SKM-1 treated with dmso at 0.1 percent for 144 hours (cell line): ENCODE data around the gene HIBCH.
A peak's percentile ranks its signal among the peaks of the same experiment; 100 is the strongest.

ENCODE experiments used
- DNase-seq: peaks from one replicate; lab custom pipeline; 2025; ENCODE audit not compliant: unreplicated experiment; lab: John Stamatoyannopoulos, UW

HIBCH gene

DNA sequence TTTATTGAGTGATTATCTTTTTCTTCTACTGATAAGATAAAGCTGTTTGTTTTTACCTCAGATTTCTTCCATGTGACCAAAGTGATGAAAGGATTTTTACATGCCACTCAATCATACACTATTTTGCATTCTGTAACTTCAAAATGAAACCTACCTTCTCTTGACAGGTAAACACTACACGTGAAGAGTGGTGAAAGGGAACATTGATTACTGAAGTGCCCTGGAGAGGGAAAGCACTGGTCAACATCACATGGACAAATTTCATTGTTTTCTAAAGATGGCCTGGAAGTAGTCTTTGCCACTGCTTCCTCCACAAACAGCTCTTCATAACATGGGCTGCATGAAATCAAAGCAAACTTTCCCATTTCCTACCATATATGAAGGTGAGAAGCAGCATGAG lies 120.1 kb downstream of the HIBCH start:
- no peak for DNase-seq

DNA sequence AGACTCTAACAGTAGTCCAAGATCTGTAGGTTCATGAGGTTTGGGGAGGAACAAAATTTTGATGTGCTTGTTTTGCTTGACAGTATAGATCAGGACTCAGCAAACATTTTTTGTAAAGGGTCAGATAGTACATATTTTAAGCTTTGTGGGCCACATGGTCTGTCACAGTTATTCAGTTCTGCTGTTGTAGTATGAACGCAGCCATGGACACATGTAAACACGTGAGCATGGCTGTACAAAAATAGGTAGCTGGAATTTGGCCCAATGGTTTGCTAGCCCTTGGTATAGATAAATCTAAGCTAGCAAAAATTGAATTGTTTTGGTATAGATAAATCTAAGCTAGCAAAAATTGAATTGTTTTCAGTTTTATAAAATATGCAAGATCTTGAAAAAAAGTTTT lies 120.5 kb downstream of the HIBCH start:
- DNase-seq = no peak

DNA sequence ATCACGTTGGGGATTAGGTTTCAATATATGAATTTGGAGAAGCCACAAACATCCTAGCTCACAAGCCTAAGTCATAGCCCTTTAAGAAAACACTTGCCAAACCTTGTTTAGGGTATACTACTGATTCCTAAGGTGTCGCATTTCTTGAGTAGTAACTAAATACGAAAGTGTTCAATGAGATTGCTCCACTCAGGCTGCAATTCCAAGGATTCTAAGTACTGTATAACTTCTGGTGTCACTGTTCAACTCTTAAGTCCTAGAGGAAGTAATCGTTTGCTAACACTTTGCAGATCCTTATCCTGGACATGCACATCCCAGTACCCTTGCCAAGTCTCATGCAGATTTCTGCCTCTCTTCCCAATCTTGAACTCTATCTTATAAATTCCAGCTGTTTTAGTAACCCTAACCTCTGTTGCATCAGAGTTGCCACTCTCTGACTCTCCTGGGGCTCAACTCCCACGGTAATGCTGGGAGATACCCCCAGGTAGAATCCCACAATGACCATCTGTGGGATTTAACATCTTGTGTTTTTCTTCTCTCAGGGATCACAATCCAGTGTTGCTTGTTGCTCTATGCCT lies 122.4 kb downstream of the HIBCH start:
- no peak for DNase-seq

DNA sequence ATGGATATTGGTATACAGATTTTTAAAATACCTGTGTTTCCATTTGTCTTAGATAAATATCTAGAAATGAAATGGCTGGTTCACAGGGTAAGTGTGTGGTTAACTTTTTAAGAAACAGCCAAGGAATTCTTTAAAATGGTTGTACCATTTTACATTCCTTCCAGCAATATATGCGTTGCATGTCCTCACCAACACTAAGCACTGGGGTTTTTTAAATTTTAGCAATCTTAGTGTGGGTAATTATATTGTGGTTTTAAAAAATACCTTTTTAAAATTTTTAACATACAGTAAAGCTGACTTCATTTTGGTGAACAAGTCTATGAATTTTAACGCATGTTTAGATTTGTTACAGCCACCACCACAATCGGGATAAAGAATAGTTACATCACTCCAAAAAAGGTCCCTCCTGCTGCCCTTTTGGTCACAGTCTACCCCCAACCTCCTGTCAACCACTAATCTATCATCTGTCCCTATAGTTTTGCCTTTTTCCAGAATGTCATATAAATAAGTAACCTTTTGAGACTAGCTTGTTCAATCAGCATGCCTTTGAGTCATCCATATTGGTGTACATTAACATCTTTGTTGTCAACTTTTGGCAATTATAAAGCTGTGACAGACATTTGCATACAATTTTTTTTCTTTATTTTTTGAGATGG lies 129.0 kb downstream of the HIBCH start:
- no peak for DNase-seq

DNA sequence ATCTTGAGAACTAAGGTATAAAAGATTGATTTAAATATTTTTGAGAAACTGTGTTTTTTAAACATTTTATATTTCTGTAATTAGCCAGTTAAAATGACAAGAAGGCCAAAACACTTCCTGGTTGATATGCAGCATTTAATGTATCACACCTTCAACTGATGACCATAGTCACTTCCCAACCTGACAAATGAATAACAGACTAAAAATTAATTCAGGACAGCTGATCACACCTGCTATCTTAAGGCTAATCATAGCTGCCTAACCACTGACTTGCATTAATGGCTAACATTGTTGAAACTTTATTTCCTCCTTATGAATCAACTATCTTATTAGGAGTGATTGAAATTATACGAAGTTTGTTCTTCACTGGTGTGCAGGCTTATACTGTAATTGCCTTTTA lies 131.3 kb downstream of the HIBCH start:
- DNase-seq = no peak

DNA sequence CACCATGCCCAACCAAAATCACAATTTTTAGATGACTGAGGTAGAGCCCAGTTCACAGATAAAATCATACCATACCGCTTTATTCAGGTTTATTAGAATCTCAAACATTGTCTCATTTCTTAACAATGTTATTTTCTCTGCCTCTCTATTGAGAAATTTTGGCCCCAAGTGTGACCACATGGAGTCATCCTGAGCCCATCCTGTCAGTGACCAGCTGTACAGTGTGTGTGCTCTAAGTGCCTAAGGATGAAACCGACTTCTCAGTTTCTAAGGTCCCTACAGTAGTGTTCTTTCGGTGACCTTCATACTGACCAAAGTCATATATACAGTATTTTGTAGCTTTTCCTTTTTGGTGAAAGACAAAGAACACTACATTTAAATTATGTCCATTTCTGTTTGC lies 133.4 kb downstream of the HIBCH start:
- no peak for DNase-seq

DNA sequence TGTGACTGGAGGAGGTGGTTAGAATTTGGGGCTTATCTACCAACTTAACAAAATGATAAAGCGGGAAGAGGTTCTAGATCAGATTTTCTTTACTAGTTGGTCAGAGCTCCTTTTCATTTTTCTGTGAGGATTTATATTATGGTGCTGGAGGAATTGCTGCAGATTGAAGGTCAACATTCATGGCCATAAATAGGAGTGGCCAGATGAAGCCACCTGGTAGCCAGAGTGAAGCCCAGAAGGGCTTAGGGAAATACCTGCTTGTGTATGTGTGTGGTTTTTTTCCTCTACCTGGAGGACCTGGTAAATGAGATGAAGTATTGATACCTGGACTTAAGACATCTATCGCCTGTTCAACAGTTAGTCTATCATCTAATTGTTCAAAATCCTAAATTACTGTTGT lies 134.2 kb downstream of the HIBCH start:
- DNase-seq = no peak

DNA sequence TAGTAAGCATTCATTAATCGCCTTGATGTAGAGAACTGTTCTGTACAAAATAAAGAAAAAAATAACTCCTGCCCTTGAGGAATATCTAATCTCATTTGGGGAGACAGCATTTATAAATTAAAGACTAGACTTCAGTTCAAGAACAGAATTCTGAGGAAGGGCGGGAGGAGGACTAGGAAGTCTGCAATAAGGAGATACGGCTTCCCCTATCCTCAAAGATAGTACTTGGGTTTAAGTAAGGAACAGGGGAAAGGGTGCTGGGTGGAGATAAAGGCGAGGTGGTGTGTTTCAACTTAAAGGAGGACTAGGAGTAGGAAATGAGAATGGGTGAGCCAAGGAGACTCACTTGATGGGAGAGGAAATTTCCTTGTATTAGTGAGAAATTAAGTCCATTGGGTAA lies 135.2 kb downstream of the HIBCH start:
- DNase-seq = no peak

DNA sequence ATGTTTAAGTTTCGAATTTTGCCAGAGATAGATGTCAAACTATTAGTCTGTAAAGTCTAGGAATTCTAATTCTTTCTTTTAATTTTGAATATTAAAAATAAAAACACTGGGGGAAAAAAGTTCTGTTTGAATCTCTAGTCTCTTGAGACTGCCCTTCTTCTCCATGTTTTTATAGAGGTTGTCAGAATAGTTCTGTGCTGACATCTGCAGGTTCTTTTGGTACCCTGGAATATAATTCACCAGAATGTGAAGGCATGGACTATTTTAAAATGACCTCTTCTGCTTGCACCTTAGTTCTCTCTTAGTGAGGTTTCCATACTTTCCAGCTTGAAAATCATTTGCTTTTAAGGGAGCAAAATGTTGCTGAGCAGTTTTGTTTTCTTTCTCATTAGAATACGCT lies 136.1 kb downstream of the HIBCH start:
- peak; percentile 5 for DNase-seq

DNA sequence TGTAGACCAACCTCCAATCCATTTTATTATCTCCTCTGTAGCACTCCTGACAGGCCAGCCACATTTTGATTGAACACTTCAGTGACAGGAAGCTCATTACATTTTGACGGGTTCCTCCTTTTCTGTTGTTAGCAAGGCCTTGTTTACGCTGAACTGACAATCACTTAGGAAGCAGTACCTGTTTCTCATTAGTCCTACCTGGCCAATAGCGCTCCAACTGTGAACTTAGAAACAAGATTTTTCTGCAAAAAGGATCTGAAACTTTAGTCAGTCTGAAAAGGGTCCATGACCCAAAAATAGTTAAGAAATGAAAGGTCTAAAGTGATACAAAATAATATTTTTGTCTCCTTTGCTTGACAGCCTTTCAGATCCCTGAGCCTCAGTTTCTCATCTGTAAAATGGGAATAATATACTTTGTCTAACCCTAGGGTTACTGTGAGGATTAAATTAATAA lies 137.5 kb downstream of the HIBCH start:
- DNase-seq = no peak

DNA sequence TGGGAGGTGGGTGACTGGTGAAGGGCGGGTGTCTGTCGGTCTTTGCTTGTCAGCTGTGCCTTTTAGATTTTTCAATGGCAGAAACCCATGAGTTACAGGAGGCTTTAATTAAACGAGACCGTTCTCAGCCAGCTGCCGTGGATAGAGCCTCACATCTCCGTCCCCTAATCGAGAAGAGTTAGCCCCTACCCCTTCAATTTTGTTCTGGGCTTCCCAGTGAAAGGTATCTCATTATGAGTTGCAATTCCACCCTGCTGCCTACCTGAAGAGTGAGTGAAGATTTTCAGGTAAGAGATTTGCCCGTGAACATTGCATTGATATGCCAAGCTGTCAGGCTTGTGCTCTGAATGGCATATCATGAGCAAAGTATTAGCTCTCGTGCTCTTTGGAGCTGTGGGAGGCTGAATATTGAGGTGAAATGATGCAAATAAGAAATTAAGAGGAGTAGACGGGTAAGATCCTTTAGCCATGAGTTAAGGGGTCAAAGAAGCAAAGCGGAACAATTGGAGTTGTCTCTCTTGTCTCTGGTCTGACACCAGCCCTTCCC lies 138.4 kb downstream of the HIBCH start:
- DNase-seq = no peak

DNA sequence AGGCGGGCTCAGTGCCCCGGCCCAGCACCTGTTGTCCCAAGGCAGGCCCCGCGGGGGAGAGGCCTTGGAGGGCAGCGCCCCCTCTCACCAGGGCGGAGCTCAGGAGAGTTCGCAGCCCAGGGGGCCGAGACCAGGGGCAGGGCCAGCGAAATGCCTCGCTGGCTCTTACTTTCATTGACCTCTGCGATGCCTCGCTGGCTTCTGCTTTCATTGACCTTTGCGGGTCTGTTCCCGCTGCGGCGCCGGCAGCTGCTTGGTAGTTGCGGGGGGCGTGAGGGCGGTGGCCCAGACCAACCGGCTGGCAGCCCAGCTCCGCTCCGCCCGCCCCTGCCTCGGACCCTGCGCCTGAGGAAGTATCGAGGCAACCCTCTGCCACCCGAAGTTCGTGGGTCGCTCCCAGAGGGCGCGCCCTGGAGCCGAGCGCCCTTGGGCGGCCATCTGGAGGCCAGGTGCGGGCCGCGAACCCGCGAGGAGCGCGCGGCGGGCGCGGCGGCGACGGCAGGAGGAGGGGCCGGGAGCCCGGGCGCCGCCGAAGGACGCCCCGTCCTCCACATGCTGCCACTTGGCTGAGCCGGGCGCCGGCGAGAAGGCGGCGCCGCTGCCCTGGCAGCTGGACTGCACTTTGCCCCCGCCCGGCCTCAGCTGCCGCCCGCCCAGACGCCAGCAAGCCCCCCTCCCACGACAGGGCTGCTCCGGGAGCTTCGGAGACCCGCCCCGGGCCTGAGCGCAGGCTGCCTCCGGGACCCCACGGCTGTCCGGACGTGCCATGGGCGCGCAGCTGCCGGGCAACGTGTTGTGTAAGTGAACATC lies 139.1 kb downstream of the HIBCH start:
- DNase-seq = peak; percentile 42

DNA sequence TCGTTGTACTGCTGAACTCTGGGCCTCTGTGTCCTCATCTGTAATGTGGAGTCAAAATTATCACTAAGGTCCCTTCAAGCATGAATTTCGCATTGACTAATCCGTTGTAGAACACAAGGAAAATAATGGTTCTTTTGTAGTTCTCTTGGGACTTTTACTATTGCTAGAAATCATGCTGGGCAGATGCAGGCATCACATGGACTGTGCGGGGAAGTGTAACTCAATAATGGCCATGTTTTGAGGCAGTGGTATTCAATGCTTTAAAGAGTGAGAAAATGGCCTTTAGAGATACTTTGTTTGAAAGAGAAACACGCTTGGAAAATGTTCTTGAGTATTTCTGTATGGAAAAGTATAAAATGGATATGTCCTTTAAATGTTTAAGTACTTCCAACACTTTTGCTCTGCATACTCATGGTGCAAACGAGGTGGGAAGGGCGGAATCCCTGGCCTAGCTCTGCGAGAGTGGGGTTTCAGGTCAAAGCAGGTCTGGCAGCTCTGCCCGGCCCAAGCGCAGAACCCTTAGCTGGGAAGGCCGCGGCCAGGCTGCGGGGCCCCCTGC lies 139.8 kb downstream of the HIBCH start:
- no peak for DNase-seq

DNA sequence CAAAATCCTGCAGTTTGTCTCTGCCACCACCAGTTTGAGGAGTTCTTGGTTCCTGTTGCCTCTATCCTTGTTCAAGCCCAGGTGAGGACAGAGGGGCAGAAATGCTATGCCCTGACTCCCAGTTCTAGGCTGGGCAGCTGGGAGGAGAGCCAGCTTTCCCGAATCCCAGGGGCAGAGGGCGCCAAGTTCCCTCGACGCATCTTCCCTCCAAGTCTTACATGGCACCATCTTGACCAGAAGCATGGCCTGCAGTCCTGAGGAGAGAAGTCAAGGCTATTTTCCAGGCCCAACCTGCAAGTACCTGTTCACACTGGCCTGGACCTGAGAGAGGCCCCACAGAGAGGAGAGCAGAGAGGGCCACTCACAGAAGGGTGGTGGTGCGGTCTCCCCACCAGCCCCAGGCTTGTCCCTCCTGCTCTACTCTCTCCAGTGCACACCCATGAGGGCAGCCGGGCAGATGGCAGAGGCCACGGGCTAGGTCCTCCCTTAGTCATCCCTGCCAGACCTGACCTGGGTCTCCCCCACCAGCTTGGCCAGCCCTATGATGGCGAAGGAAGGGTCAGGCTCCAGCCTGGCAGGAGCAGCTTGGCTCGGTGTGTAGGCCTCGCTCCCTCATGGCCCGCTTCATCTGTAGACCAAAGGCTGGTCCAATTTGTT lies 141.4 kb downstream of the HIBCH start:
- no peak for DNase-seq

DNA sequence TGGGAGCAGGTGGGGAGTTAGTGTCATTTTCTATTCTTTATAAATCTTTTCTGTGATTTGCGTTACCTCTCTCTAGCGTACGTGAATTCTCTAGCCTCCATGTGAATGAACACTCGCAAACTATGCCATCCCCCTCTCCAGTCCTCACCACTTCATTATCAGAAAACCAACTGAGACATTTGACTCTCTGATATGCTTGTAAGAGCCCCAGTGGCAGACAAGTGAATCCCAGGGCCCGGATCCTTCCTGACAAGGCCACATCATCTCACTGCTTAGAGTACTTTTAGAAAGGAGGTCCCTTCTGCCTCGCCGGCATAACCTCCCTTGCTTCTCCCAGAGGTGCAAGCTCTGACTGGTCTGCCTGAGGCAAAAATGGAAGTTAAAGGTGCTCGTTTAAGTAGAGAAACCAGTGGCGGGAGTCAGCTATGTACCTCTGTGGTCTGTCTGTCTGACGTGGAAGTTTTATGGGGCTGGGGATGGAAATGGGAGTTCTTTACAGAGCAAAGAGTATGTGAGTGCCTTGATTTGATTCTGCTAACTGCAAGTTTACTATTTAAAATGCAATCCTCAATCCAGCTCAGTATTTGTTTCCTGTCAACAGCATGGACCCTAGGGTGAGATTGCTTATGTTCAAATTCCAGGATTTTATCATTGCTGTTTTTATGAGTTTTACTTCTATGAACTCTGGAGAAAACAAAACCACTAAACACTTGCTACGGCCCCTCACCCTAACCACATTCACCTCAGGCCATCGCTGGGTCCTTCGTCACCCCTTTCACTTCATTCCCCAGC lies 142.2 kb downstream of the HIBCH start:
- no peak for DNase-seq

DNA sequence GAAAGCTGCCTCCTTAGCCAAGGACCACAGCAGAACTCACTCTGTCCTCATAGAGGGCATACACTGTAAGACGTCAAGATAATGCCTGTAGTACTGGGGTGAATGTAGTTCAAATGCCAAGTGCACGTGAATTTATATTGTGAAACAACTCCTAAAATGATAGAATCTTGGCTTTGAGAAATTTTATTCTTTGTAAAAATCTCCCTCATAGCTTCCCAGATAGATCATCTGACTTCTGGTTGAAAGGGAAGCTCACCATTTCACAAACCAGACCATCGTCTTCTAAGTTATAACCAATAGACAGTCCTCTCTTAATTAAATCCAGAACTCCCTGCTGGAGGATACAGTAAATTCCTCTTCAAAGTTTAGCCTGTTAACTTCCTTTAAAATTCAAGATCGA lies 146.2 kb downstream of the HIBCH start:
- DNase-seq = no peak

DNA sequence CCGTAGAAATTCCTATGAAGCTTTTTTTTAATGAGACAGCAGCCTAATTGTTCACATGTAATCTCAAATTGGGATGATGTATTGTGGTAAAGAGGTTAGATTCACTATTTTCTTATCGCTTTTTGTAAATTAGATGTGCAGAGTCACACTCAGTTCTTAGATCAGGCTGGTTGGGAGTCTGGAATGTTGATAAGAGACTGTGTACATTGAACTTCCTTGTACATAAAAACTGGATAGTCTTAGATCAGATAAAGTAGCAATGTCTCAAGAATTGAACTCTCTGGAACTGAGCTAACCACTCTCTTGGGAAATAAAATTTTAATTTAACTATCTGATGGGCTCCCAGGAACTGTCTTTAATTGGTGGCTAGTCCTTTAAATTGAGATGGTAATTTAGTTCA lies 149.0 kb downstream of the HIBCH start:
- no peak for DNase-seq

DNA sequence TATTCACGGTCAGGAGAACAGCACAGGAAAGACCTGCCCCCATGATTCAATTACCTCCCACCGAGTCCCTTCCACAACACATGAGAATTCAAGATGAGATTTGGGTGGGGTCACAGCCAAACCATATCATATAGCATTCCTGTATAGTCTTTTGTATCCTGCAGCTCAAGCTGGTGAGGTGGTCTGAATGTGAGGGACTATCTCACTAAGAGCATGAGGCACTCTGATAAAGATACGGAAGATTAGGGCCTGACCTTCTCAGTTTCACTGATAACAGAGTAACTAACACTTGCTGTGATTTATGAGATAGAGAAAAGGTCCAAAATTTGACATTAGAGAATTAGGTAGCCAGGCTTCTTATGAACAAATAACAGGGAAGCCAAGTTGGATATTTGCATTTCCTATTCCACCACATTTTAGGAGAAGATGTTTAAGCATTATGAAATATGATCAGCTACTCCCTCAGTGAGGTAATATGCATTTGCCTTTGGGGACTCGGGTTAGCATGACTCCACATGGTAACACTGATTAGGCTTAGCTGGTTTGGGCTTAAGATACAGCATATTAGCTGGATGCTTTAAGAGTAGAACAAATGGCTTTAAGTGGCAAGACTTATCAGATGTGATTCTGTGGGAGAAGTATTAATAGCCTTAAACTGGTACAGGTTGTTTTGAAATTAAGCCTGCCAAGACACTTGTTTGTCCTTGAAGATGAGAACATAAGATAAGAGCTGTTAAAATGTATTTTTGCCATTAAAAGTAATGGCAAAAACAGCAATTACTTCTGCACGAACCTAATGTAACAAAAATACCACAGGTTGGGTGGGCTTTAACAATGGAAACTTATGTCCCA lies 150.2 kb downstream of the HIBCH start:
- no peak for DNase-seq

DNA sequence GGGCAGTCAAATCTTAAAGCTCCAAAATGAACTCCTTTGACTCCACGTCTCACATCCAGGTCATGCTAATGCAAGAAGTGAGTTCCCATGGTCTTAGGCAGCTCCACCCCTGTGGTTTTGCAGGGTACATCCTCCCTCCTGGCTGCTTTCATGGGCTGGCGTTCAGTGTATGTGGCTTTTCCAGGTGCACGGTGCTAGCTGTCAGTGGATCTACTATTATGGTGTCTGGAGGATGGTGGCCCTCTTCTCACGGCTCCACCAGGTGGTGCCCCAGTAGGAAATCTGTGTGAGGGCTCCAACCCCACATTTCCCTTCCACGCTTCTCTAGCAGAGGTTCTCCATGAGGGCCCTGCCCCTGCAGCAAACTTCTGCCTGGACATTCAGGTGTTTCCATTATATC lies 151.9 kb downstream of the HIBCH start:
- DNase-seq = no peak

DNA sequence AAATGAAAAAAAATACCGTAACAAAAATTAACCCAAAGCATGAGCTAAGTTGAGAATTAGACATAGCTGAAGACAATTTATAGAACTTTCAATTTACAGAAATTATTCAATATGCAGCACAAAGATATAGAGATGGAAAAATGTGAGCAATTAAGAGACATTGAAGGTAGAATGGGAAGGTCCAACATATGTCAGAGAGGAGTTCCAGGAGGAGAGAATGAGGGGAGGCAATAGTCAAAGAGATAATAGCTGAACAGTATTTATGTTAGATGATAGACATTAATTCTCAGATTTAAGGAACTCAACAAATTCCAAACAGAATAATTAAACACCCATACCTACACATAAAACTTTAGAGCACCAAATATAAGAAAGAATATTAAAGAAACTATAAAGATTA lies 154.1 kb downstream of the HIBCH start:
- no peak for DNase-seq
